ENCODE results near the gene ADRA2C.
"Not testable (repeated sequence)": the region's sequence is repeated elsewhere in the genome, so short reads cannot be mapped to it uniquely, and the experiment has no call there.

Gene ADRA2C

DNA sequence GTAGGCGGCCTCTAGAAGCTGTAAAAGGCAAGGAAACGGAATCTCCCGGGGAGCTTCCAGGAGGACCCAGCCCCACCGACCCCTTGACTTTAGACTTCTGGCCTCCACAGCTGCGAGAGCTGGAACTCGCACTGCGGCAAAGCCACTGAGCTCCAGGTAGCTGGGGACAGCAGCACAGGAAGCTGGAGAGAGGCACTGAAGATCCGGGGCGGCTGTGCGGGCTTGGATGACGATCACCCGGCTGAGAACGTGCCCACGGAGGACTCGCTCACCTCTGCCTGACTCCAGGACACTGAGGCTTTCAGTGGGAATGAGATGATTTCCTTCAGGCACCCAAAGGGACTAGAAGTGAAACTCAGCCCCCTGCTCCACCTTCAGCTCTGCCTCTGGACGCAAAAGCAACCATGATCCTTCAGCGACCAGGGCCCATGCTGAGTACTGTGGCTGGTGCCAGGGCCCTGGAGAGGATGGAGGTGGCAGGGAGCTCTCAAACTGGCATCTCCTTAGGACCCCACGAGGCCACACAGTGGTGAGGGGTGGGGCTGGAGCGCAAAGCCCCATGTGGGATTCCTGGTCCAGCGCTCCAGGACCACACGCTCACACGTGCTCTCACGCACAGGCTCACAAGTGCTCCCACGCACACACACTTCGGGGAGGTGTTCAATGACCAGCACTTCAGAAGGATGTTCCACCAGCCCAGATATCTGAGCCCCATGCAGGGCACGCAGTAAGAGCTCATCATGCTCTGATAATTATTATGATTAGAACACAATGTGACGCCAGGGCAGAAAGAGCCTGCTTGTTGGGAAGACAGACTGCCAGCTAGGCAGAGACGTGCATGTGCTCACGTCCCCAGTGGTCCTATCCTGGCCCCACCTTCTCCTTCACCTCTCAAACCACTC, 47.2 kb downstream of the ADRA2C start:
- Histone ChIP-seq H3K27ac (no peak overlapping the region), H3K4me3 (no peak overlapping the region)
- TF ChIP-seq, protein P1, sequence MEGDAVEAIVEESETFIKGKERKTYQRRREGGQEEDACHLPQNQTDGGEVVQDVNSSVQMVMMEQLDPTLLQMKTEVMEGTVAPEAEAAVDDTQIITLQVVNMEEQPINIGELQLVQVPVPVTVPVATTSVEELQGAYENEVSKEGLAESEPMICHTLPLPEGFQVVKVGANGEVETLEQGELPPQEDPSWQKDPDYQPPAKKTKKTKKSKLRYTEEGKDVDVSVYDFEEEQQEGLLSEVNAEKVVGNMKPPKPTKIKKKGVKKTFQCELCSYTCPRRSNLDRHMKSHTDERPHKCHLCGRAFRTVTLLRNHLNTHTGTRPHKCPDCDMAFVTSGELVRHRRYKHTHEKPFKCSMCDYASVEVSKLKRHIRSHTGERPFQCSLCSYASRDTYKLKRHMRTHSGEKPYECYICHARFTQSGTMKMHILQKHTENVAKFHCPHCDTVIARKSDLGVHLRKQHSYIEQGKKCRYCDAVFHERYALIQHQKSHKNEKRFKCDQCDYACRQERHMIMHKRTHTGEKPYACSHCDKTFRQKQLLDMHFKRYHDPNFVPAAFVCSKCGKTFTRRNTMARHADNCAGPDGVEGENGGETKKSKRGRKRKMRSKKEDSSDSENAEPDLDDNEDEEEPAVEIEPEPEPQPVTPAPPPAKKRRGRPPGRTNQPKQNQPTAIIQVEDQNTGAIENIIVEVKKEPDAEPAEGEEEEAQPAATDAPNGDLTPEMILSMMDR (IDR thresholded peaks at IDR 0.05), result no peak
- DNase-seq (ENCODE audit: low spot score), result no peak

- H3K27ac ChIP-seq, result no peak overlapping the region
- TF ChIP-seq, protein P1 (IDR thresholded peaks at IDR 0.05), result no peak
- H3K4me3 ChIP-seq, result no peak overlapping the region
- DNase-seq (ENCODE audit: low spot score), result no peak
These were observed 47.9 kb downstream of the ADRA2C start for GRCh38 chr4:3814053-3814570.

DNA sequence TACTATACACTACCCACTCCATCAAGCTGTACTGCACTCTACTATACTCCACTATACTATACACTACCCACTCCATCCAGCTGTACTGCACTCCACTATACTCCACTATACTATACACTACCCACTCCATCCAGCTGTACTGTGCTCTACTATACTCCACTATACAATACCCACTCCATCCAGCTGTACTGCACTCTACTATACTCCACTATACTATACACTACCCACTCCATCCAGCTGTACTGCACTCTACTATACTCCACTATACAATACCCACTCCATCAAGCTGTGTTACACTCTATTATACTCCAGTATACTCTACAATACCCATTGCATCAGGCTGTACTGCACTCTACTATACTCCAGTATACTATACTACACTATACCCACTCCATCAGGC, 48.7 kb downstream of the ADRA2C start:
- DNase-seq (ENCODE audit: low spot score); H3K4me3 ChIP-seq; H3K27ac ChIP-seq: not testable (repeated sequence)

GRCh38 chr4:3816256-3816825, 50.2 kb downstream of the ADRA2C start:
- TF ChIP-seq, protein P1 (IDR thresholded peaks at IDR 0.05), result no peak
- Histone ChIP-seq H3K4me3 (no peak overlapping the region), H3K27ac (no peak overlapping the region)
- DNase-seq (ENCODE audit: low spot score), result no peak

GRCh38 chr4:3816983-3817960, 51.1 kb downstream of the ADRA2C start:
- H3K4me3 ChIP-seq, result no peak overlapping the region
- TF ChIP-seq, protein P1 (IDR thresholded peaks at IDR 0.05), result no peak
- no peak for DNase-seq (ENCODE audit: low spot score)
- no peak overlapping the region for H3K27ac ChIP-seq
